ENCODE data around the gene KCNJ6.

DNA sequence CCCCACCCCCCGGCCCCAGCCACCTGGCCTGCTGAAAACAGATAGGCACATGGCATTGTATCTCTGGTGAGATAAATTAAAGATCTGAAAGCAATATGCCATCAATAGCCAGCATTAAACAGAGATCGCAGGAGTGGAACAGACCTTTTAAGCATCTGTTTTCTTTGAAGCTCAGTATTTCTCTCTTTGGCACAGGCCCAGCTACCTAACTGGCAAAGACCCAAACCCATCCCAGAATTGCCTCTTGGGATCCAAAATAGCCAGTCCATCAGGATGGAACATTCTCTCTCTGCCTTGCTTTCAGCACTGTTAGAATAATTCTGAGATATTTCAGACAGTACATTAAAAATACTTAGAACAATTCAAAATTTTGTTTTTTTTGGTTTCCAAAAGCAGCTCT, 46.0 kb downstream of the KCNJ6 start:
- no peak for TF ChIP-seq POLR2A (IDR thresholded peaks at IDR 0.05)
- TF ChIP-seq CTCF (IDR thresholded peaks at IDR 0.05): no peak

Data from testis (tissue), 2 donors.